Measurements from ENCODE around the gene PSMC5. TPM values are rescaled to one million over a fixed set of nuclear protein-coding genes. Genes with fewer than 3 reads are reported as not detected.

The PSMC5 gene
- total RNA-seq, 2 experiments from 2014 or later = 155 to 157 TPM

DNA sequence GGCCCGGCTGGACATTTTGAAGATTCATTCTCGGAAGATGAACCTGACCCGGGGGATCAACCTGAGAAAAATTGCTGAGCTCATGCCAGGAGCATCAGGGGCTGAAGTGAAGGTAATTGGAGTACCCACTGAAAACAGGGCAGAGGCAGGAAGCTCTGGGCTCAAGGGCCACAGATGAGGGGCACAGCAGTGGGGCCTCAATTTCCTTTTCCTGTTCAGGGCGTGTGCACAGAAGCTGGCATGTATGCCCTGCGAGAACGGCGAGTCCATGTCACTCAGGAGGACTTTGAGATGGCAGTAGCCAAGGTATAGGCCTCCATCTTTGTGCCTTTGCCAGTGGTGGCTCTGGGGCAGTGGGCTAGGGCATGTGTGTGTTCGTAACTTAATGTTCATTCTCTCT lies 4.3 kb downstream of the PSMC5 start:
- no peak for ATAC-seq
- DNase-seq = no peak
- H3K27me3 Mint-ChIP-seq = no peaks in the 10 kb centered on the region
- intact Hi-C loops (cut with micrococcal nuclease) = loop anchor here (5.0 kb wide), 1 partner anchor 134 kb away; no protein-coding TSS in a partner anchor
- peak overlapping the region; percentile 71 for H3K27ac Mint-ChIP-seq
- no peaks in the 10 kb centered on the region for H3K9me3 Mint-ChIP-seq
- CTCF ChIA-PET = interaction anchor here (1.0 to 1.2 kb wide), 2 partner anchors 9 to 10 kb away, joined by 4 read pairs; partner anchors contain the start of gene SMARCD2
- POLR2A ChIA-PET = interaction anchor here (0.6 to 11.6 kb wide), 8 partner anchors 8 to 166 kb away, joined by 3 to 188 read pairs (median 4); partner anchors contain the start of gene SMARCD2
- peaks cover 79% of the 10 kb centered on the region for H3K36me3 Mint-ChIP-seq (ENCODE audit: low read depth)
- no peak overlapping the region for H3K4me3 Mint-ChIP-seq
- H3K4me1 Mint-ChIP-seq (ENCODE audit: low read depth) = peaks cover 57% of the 10 kb centered on the region
- no peak for TF ChIP-seq CTCF (IDR thresholded peaks at IDR 0.05)

DNA sequence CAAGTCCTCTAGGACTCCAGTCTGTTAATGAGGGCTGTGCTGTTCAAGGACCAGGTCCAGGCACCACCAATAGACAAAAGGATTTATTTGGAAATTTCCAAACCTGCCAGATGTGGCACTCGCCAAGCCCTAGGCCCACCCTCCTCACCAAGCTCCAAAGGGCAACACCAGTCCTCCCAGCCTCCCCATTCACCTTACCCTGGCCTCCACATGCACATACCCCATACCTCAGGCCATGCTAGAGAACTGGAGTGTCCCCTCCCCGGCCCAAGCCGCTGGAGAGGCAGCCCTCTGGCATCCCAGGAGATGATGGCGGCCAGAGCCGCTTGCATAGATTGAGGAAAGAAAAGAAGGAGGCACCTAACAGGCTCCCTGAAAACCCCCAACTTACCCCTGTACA lies 4.8 kb downstream of the PSMC5 start:
- no peak overlapping the region for H3K4me3 Mint-ChIP-seq
- H3K36me3 Mint-ChIP-seq (ENCODE audit: low read depth) = peaks cover 76% of the 10 kb centered on the region
- H3K27ac Mint-ChIP-seq = peak overlapping the region; percentile 71
- ChIA-PET POLR2A (interaction anchor here (0.6 to 11.6 kb wide), 6 partner anchors 8 to 167 kb away, joined by 3 to 188 read pairs (median 3); partner anchors contain the start of gene SMARCD2), CTCF (interaction anchor here (1.0 kb wide), 1 partner anchor 8 kb away, joined by 4 read pairs; no protein-coding TSS in a partner anchor)
- no peak for ATAC-seq
- no peaks in the 10 kb centered on the region for H3K9me3 Mint-ChIP-seq
- H3K4me1 Mint-ChIP-seq (ENCODE audit: low read depth) = peaks cover 57% of the 10 kb centered on the region
- no peaks in the 10 kb centered on the region for H3K27me3 Mint-ChIP-seq
- intact Hi-C loops (cut with micrococcal nuclease) = loop anchor here (5.0 kb wide), 1 partner anchor 135 kb away; no protein-coding TSS in a partner anchor
- no peak for DNase-seq
- TF ChIP-seq CTCF (IDR thresholded peaks at IDR 0.05) = no peak

- CTCF ChIA-PET = interaction anchor here (0.9 to 4.0 kb wide), 2 partner anchors 9 to 16 kb away, joined by 3 to 15 read pairs; no protein-coding TSS in a partner anchor
- H3K4me1 Mint-ChIP-seq (ENCODE audit: low read depth) = peaks cover 57% of the 10 kb centered on the region
- POLR2A ChIA-PET = interaction anchor here (0.7 to 11.6 kb wide), 5 partner anchors 7 to 386 kb away, joined by 3 to 188 read pairs (median 5); partner anchors contain the start of genes CYB561, LIMD2 and SMARCD2
- H3K36me3 Mint-ChIP-seq (ENCODE audit: low read depth) = peaks cover 75% of the 10 kb centered on the region
- DNase-seq (no peak), ATAC-seq (no peak)
- no peak for TF ChIP-seq CTCF (IDR thresholded peaks at IDR 0.05)
- H3K27me3 Mint-ChIP-seq = no peaks in the 10 kb centered on the region
- no peaks in the 10 kb centered on the region for H3K9me3 Mint-ChIP-seq
- no peak overlapping the region for H3K4me3 Mint-ChIP-seq
- peak overlapping the region; percentile 71 for H3K27ac Mint-ChIP-seq
- intact Hi-C loops (cut with micrococcal nuclease) = loop anchor here (5.0 kb wide), 1 partner anchor 135 kb away; no protein-coding TSS in a partner anchor
Observed at GRCh38 chr17:63832455-63832854, 5.2 kb downstream of the PSMC5 start.

- ChIA-PET POLR2A (interaction anchor here (0.7 to 11.6 kb wide), 7 partner anchors 7 to 387 kb away, joined by 3 to 188 read pairs (median 4); partner anchors contain the start of genes CYB561, LIMD2 and SMARCD2), CTCF (interaction anchor here (0.9 to 4.0 kb wide), 4 partner anchors 9 to 60 kb away, joined by 3 to 15 read pairs (median 6); partner anchors contain the start of gene CCDC47)
- intact Hi-C loops (cut with micrococcal nuclease) = loop anchor here (5.0 kb wide), 1 partner anchor 136 kb away; no protein-coding TSS in a partner anchor
- peaks cover 54% of the 10 kb centered on the region for H3K4me1 Mint-ChIP-seq (ENCODE audit: low read depth)
- H3K9me3 Mint-ChIP-seq = no peaks in the 10 kb centered on the region
- H3K27ac Mint-ChIP-seq = no peak overlapping the region
- no peaks in the 10 kb centered on the region for H3K27me3 Mint-ChIP-seq
- no peak overlapping the region for H3K4me3 Mint-ChIP-seq
- DNase-seq (no peak), ATAC-seq (no peak)
- H3K36me3 Mint-ChIP-seq (ENCODE audit: low read depth) = peaks cover 70% of the 10 kb centered on the region
- no peak for TF ChIP-seq CTCF (IDR thresholded peaks at IDR 0.05)
Observed at GRCh38 chr17:63833026-63833740, 6.0 kb downstream of the PSMC5 start.
